CMK (cell line): ENCODE data around the gene FBLL1.
"Not testable (repeated sequence)": the region's sequence is repeated elsewhere in the genome, so short reads cannot be mapped to it uniquely, and the experiment has no call there.

Experiments used
- DNase-seq: peaks from one replicate; pipeline ENCODE4 v3.0.0-alpha.2; 2010; ENCODE audit warnings: low read depth

FBLL1 gene

GRCh38 chr5:168528521-168529373 is at the start of gene FBLL1:
FBLL1 (plus strand) TSS chr5:168529305; CDS start chr5:168529505, 200 bp downstream.
- DNase-seq = no peak

GRCh38 chr5:168480601-168481000 is 48.5 kb upstream of the FBLL1 start:
- no peak for DNase-seq

GRCh38 chr5:168481330-168481788 is 47.7 kb upstream of the FBLL1 start:
- DNase-seq = no peak

- DNase-seq = no peak
These were observed 46.7 kb upstream of the FBLL1 start for GRCh38 chr5:168482361-168482760.

GRCh38 chr5:168486136-168486879 is 42.8 kb upstream of the FBLL1 start, which contains the start of gene RARS1:
RARS1 (plus strand) TSS chr5:168486471; CDS start chr5:168486499, 28 bp downstream.
- DNase-seq = peak; percentile 68

GRCh38 chr5:168489059-168489458 is 40.0 kb upstream of the FBLL1 start:
- DNase-seq = no peak

- DNase-seq = no peak
These were observed 35.0 kb upstream of the FBLL1 start for GRCh38 chr5:168494057-168494555.

- no peak for DNase-seq
These were observed 26.4 kb upstream of the FBLL1 start for GRCh38 chr5:168502563-168503237.

GRCh38 chr5:168513861-168514428 is 15.2 kb upstream of the FBLL1 start:
- DNase-seq = no peak

- DNase-seq = no peak
These were observed 3.2 kb upstream of the FBLL1 start for GRCh38 chr5:168525856-168526255.

- no peak for DNase-seq
These were observed 1.3 kb upstream of the FBLL1 start for GRCh38 chr5:168527756-168528295.

- DNase-seq = no peak
These were observed 499 bp downstream of the FBLL1 start for GRCh38 chr5:168529374-168530234.

- DNase-seq = no peak
These were observed 1.6 kb downstream of the FBLL1 start for GRCh38 chr5:168530621-168531150.

GRCh38 chr5:168531191-168531590 is 2.1 kb downstream of the FBLL1 start:
- no peak for DNase-seq

- no peak for DNase-seq
These were observed 3.1 kb downstream of the FBLL1 start for GRCh38 chr5:168531987-168532864.

- not testable (repeated sequence) for DNase-seq
These were observed 5.2 kb downstream of the FBLL1 start for GRCh38 chr5:168534351-168534750.

GRCh38 chr5:168537176-168537575 is 8.1 kb downstream of the FBLL1 start:
- DNase-seq = no peak

GRCh38 chr5:168549554-168549953 is 20.4 kb downstream of the FBLL1 start:
- DNase-seq = no peak

GRCh38 chr5:168550656-168551055 is 21.6 kb downstream of the FBLL1 start:
- DNase-seq = no peak
